Endodermal cell (in vitro differentiated cells): ENCODE measurements around the gene C2orf92. TPM values are rescaled to one million over a fixed set of nuclear protein-coding genes. Genes with fewer than 3 reads are reported as not detected.

Experiments used
- DNase-seq: peaks from one replicate; pipeline ENCODE4 v3.0.0-alpha.2; 2017
- H3K27ac ChIP-seq: 2 replicates; pipeline ENCODE4 v1.5.1; 2013; ENCODE audit warnings: mild to moderate bottlenecking, low read depth, low read length, moderate library complexity
- H3K27me3 ChIP-seq: 2 replicates; pipeline ENCODE4 v1.6.1; 2013; ENCODE audit warnings: mild to moderate bottlenecking, low read length, moderate library complexity; ENCODE audit not compliant: insufficient read depth, control insufficient read depth, poor library complexity, severe bottlenecking
- H3K36me3 ChIP-seq: 2 replicates; pipeline ENCODE4 v1.7.0; 2013; ENCODE audit warnings: mild to moderate bottlenecking, low read length, moderate library complexity; ENCODE audit not compliant: control insufficient read depth, insufficient read depth
- H3K4me1 ChIP-seq: one replicate; pipeline ENCODE4 v1.7.0; 2013; ENCODE audit warnings: low read length; ENCODE audit not compliant: control insufficient read depth, insufficient read depth
- H3K4me3 ChIP-seq: 2 replicates; pipeline ENCODE4 v1.5.1; 2013; ENCODE audit warnings: mild to moderate bottlenecking, low read length, moderate library complexity
- H3K9ac ChIP-seq: 2 replicates; pipeline ENCODE4 v1.6.1; 2013; ENCODE audit warnings: mild to moderate bottlenecking, low read length, moderate library complexity; ENCODE audit not compliant: poor library complexity, severe bottlenecking; ENCODE audit errors: extremely low read depth
- H3K9me3 ChIP-seq: 2 replicates; pipeline ENCODE4 v1.6.1; 2013; ENCODE audit warnings: mild to moderate bottlenecking, low read length, moderate library complexity; ENCODE audit not compliant: control insufficient read depth
- H3K27ac Mint-ChIP-seq: 2 replicates; pipeline ENCODE4 v1.8.0; 2020; ENCODE audit warnings: mixed read lengths
- H3K27me3 Mint-ChIP-seq: 2 replicates; pipeline ENCODE4 v1.8.0; 2021; ENCODE audit warnings: mild to moderate bottlenecking, mixed read lengths; ENCODE audit not compliant: insufficient read depth
- H3K36me3 Mint-ChIP-seq: 2 replicates; pipeline ENCODE4 v1.8.0; 2020; ENCODE audit warnings: low read depth, mixed read lengths
- H3K4me1 Mint-ChIP-seq: 2 replicates; pipeline ENCODE4 v1.8.0; 2020; ENCODE audit warnings: mixed read lengths
- H3K4me3 Mint-ChIP-seq: 2 replicates; pipeline ENCODE4 v1.8.0; 2020; ENCODE audit warnings: mild to moderate bottlenecking, moderate library complexity, mixed read lengths
- H3K9me3 Mint-ChIP-seq: 2 replicates; pipeline ENCODE4 v1.8.0; 2020; ENCODE audit warnings: mild to moderate bottlenecking, mixed read lengths
- CTCF ChIP-seq: fragments of 200-600 bp; sonication (generic); conservative IDR thresholded peaks from 2 replicates; pipeline ENCODE4 v1.5.0; 2021; ENCODE audit warnings: antibody characterized with exemption, mild to moderate bottlenecking
- WGBS, 2 experiments: methylation state at CpG; one replicate each; pipeline versions ENCODE4 v1.1.5 to v1.1.7; 2013; ENCODE audit warnings: missing lambda C conversion rate in 2 of 2, mixed read lengths in 1 of 2; ENCODE audit not compliant: insufficient coverage in 1 of 2, insufficient read length in 1 of 2; 5-methylcytosine and 5-hydroxymethylcytosine counted together
- total RNA-seq, 2 donors: library from RNA; stranded (reverse); fragmentation: NEBNext Ultra II Directional in 1 of 2; extraction: Animal tissue kit (Norgen Biotek cat#: 25700) in 1 of 2; gene quantifications; 2 replicates in 1 of 2; 3 replicates in 1 of 2; pipeline ENCODE4 v1.2.1, GENCODE V29; 2021

Gene C2orf92
- total RNA-seq, 2 donors from 2014 or later = 12.5 to 17.4 TPM

- Mint-ChIP-seq H3K4me3 (no peak overlapping the region), H3K36me3 (no peaks in the 10 kb centered on the region), H3K27me3 (no peaks in the 10 kb centered on the region), H3K4me1 (peaks cover 34% of the 10 kb centered on the region), H3K9me3 (no peaks in the 10 kb centered on the region), H3K27ac (no peak overlapping the region)
- no peak overlapping the region for H3K27ac ChIP-seq
- no peaks in the 10 kb centered on the region for H3K36me3 ChIP-seq
- no peak overlapping the region for H3K4me3 ChIP-seq
- H3K27me3 ChIP-seq = no peaks in the 10 kb centered on the region
- no peak for DNase-seq
- WGBS, 2 experiments = 95 to 98% methylated on average over 12 to 16 of the region's 16 CpGs
- peaks cover 6% of the 10 kb centered on the region for H3K4me1 ChIP-seq
- H3K9ac ChIP-seq = no peak overlapping the region
- H3K9me3 ChIP-seq = no peaks in the 10 kb centered on the region
- TF ChIP-seq CTCF = no peak
Observed at GRCh38 chr2:97719362-97720155, 50.0 kb downstream of the C2orf92 start.

- H3K4me3 Mint-ChIP-seq = no peak overlapping the region
Observed at GRCh38 chr2:97720746-97721145, 51.2 kb downstream of the C2orf92 start.

GRCh38 chr2:97722227-97722626 is 52.7 kb downstream of the C2orf92 start:
- Mint-ChIP-seq H3K9me3 (peaks cover 3% of the 10 kb centered on the region), H3K36me3 (peaks cover 4% of the 10 kb centered on the region), H3K27me3 (no peaks in the 10 kb centered on the region)

More at GRCh38 chr2:97720746-97721145, 51.2 kb downstream of the C2orf92 start:
- Mint-ChIP-seq H3K4me1 (peaks cover 24% of the 10 kb centered on the region), H3K27me3 (no peaks in the 10 kb centered on the region), H3K9me3 (no peaks in the 10 kb centered on the region), H3K36me3 (no peaks in the 10 kb centered on the region), H3K27ac (peak overlapping the region; percentile 72)
- Histone ChIP-seq H3K27me3 (no peaks in the 10 kb centered on the region), H3K9ac (no peak overlapping the region), H3K36me3 (no peaks in the 10 kb centered on the region), H3K9me3 (no peaks in the 10 kb centered on the region), H3K27ac (no peak overlapping the region), H3K4me3 (no peak overlapping the region), H3K4me1 (no peaks in the 10 kb centered on the region)
- WGBS, 2 experiments = 43 to 72% methylated on average over 1 to 2 of the region's 2 CpGs
- TF ChIP-seq CTCF = no peak
- DNase-seq = no peak

More at GRCh38 chr2:97722227-97722626, 52.7 kb downstream of the C2orf92 start:
- H3K36me3 ChIP-seq = no peaks in the 10 kb centered on the region
- DNase-seq = no peak
- Mint-ChIP-seq H3K4me3 (no peak overlapping the region), H3K27ac (no peak overlapping the region), H3K4me1 (peaks cover 21% of the 10 kb centered on the region)
- no peak overlapping the region for H3K27ac ChIP-seq
- 93 to 94% methylated on average over 6 of the region's 6 CpGs for WGBS, 2 experiments
- no peak overlapping the region for H3K9ac ChIP-seq
- H3K9me3 ChIP-seq = peaks cover 4% of the 10 kb centered on the region
- no peaks in the 10 kb centered on the region for H3K4me1 ChIP-seq
- no peaks in the 10 kb centered on the region for H3K27me3 ChIP-seq
- no peak overlapping the region for H3K4me3 ChIP-seq
- TF ChIP-seq CTCF = no peak
